ENCODE data around the gene FHDC1.

GRCh38 chr4:152991398-152991797 lies 55.3 kb downstream of the FHDC1 start:
- no peak for TF ChIP-seq CTCF (IDR thresholded peaks at IDR 0.05 in 8 of 11, conservative IDR thresholded peaks at IDR 0.05 in 3 of 11)
- no peak for TF ChIP-seq POLR2A (IDR thresholded peaks at IDR 0.05)
- TF ChIP-seq POLR2AphosphoS5 (IDR thresholded peaks at IDR 0.05): no peak
